ENCODE data around the gene DENND6A.
"Not testable (repeated sequence)": the region's sequence is repeated elsewhere in the genome, so short reads cannot be mapped to it uniquely, and the experiment has no call there.

The DENND6A gene

GRCh38 chr3:57694146-57694545 lies 1.3 kb upstream of the DENND6A start:
- no peak for DNase-seq

GRCh38 chr3:57692133-57692395 lies 813 bp downstream of the DENND6A start:
- not testable (repeated sequence) for DNase-seq

GRCh38 chr3:57691411-57692132 lies 1.3 kb downstream of the DENND6A start:
- DNase-seq = peak in 1 of 2 donors; percentile 13

GRCh38 chr3:57689367-57690053 lies 3.4 kb downstream of the DENND6A start:
- DNase-seq = no peak

- DNase-seq = no peak
Measured at GRCh38 chr3:57688291-57688690, 4.6 kb downstream of the DENND6A start.

- DNase-seq = no peak
Measured at GRCh38 chr3:57683286-57683685, 9.6 kb downstream of the DENND6A start.

- no peak for DNase-seq
Measured at GRCh38 chr3:57682284-57682683, 10.6 kb downstream of the DENND6A start.

- no peak for DNase-seq
Measured at GRCh38 chr3:57681691-57682090, 11.2 kb downstream of the DENND6A start.

GRCh38 chr3:57680046-57680445 lies 12.8 kb downstream of the DENND6A start:
- no peak for DNase-seq

GRCh38 chr3:57675530-57675929 lies 17.3 kb downstream of the DENND6A start:
- no peak for DNase-seq

GRCh38 chr3:57673156-57673555 lies 19.7 kb downstream of the DENND6A start:
- no peak for DNase-seq

- DNase-seq = no peak
Measured at GRCh38 chr3:57670543-57670942, 22.3 kb downstream of the DENND6A start.

- DNase-seq = no peak
Measured at GRCh38 chr3:57661404-57661803, 31.5 kb downstream of the DENND6A start.

GRCh38 chr3:57659806-57660439 lies 33.0 kb downstream of the DENND6A start:
- DNase-seq = no peak

- no peak for DNase-seq
Measured at GRCh38 chr3:57659004-57659673, 33.7 kb downstream of the DENND6A start.

GRCh38 chr3:57658536-57658935 lies 34.3 kb downstream of the DENND6A start:
- DNase-seq = no peak

- DNase-seq = no peak
Measured at GRCh38 chr3:57655727-57656126, 37.1 kb downstream of the DENND6A start.

- no peak for DNase-seq
Measured at GRCh38 chr3:57654267-57654666, 38.6 kb downstream of the DENND6A start.

- DNase-seq = no peak
Measured at GRCh38 chr3:57652203-57652602, 40.7 kb downstream of the DENND6A start.

- no peak for DNase-seq
Measured at GRCh38 chr3:57647292-57647940, 45.5 kb downstream of the DENND6A start.

- DNase-seq = no peak
Measured at GRCh38 chr3:57646723-57647122, 46.2 kb downstream of the DENND6A start.

GRCh38 chr3:57644740-57645139 lies 48.1 kb downstream of the DENND6A start:
- no peak for DNase-seq

GRCh38 chr3:57637391-57637790 lies 55.5 kb downstream of the DENND6A start:
- DNase-seq = no peak

Data from stimulated activated CD4-positive, alpha-beta T cell treated with anti-CD3 and anti-CD28 coated beads, Interleukin-2, amount 100 ng/mL, for 48 hours (primary cell).